K562 treated with DMSO at 1 percent for 24 hours (cell line): ENCODE results near the gene SLC44A1. TPM values are rescaled to one million over a fixed set of nuclear protein-coding genes. Genes with fewer than 3 reads are reported as not detected.

Source experiments
- total RNA-seq: library from RNA; unstranded; fragments of 300-600 nt; gene quantifications from 2 replicates; pipeline ENCODE4 v1.2.3, GENCODE V29; 2022; ENCODE audit warnings: low read depth; ENCODE audit not compliant: insufficient read depth

The SLC44A1 gene
- 2.3 and 3.2 TPM in 2 replicates for total RNA-seq

DNA sequence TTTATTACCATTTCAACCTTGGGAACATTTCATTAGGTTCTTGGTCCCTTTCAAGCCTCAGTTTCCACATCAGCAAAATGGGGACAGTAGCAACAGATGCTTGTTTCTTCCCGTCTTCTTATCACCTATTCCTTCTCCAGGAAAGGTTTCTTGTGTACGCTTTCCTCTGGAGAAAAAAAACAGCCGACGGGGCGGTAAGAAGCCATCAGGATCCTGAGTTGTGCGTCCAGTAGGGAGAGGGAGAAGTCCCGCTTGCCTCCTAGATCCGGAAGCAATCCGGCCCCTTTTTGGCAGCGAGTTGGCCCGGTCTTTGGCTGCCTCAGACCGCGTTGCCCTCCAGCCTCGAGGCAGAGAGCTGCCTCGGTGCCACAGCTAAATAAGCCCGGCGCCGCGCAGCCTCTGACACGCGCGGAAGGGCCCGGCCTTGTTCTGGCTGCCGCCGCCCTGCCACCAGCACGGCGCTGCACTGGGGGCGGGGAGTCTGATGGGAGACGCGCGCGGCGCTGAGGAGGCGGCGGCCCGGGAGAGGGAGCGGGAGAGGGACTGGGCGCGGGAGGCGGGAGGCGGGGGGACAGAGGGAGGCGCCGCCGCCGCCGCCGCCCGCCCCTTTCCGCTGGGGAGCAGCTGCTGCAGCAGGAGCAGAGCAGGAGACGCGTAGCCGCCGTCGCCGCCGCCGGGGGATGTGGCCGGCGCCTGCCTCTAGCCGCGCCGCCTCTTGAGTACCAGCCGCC is at the start of gene SLC44A1:
SLC44A1 (plus strand) TSS at position 649 of the 731 bp plus-strand sequence. CDS start 218 bp downstream, outside the sequence.

DNA sequence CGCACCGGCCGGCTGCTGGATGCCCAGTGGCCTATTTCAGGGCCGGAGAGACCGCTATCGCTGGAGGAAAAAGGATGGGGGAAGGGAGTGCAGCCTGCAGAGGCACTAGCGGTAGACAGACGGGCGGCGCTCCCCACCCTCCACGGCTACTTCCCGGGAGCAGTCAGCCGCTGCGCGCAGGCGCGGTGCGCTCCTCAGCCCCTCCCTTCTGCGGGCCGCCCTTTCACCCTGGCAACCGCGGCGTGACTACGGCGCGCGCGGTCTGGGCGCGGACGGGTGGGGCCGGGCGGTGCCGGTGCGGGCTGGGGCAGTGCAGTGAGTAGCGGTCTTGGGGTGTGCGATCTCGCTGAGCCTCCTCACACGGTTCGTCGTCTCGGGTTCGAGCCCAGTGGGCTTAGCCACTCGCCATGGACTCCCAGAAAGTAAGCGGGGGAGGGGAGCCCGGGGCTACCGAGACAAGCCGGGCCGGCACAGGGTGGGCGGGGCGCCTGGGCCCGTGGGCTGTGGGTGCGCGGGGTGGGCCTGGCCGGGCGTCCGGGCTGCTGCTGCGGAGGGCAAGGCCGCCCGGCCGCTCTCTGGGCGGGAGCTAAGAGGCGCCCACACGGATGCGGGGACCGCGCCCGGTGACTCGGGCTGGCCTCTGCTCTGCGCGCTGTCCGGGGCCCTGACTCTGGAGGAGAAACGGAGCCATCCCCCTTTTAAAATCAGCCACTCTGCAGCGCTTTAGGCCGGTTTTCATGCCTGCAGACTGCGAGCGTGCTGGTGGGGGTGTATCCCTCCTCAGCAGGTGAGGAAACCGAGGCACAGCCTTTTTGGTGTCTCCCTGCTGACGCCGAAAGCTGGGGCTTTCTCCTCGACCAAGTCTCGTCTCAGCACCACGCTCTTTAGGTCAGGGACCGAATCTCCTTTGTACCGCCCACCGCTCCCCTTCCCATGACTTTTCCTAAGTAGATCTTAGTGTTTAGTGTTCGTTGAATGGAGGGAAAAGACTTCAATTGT is 203.7 kb downstream of the SLC44A1 start, which contains the start of gene FSD1L:
FSD1L (plus strand) TSS at position 221 of the 999 bp plus-strand sequence; CDS start at position 408, 187 bp downstream.

Other genes with a start within 250 kb of the SLC44A1 start
- 0.46 and 0.87 TPM in 2 replicates for gene FSD1L, start 203.4 kb downstream of the SLC44A1 start, total RNA-seq